ENCODE data around the gene TFCP2.
A peak's percentile ranks its signal among the peaks of the same experiment; 100 is the strongest.

TFCP2 gene

GRCh38 chr12:51197736-51198567, 25.0 kb upstream of the TFCP2 start:
- DNase-seq (ENCODE audit: low spot score), result no peak

GRCh38 chr12:51196547-51196946, 23.6 kb upstream of the TFCP2 start:
- no peak for DNase-seq (ENCODE audit: low spot score)

GRCh38 chr12:51195841-51196240, 22.9 kb upstream of the TFCP2 start:
- no peak for DNase-seq (ENCODE audit: low spot score)

GRCh38 chr12:51192284-51192671, 19.3 kb upstream of the TFCP2 start:
- no peak for DNase-seq (ENCODE audit: low spot score)

GRCh38 chr12:51191516-51192283, 18.8 kb upstream of the TFCP2 start:
- no peak for DNase-seq (ENCODE audit: low spot score)

GRCh38 chr12:51190820-51191219, 17.9 kb upstream of the TFCP2 start:
- no peak for DNase-seq (ENCODE audit: low spot score)

GRCh38 chr12:51189790-51190355, 16.9 kb upstream of the TFCP2 start:
- no peak for DNase-seq (ENCODE audit: low spot score)

- DNase-seq (ENCODE audit: low spot score), result no peak
Measured at GRCh38 chr12:51188359-51189051, 15.6 kb upstream of the TFCP2 start.

GRCh38 chr12:51187370-51187987, 14.5 kb upstream of the TFCP2 start:
- DNase-seq (ENCODE audit: low spot score), result no peak

- DNase-seq (ENCODE audit: low spot score), result no peak
Measured at GRCh38 chr12:51186465-51187085, 13.6 kb upstream of the TFCP2 start.

- DNase-seq (ENCODE audit: low spot score), result no peak
Measured at GRCh38 chr12:51185171-51185717, 12.3 kb upstream of the TFCP2 start.

- peak; percentile 84 for DNase-seq (ENCODE audit: low spot score)
Measured at GRCh38 chr12:51183816-51184215, 10.9 kb upstream of the TFCP2 start.

- no peak for DNase-seq (ENCODE audit: low spot score)
Measured at GRCh38 chr12:51183349-51183748, 10.4 kb upstream of the TFCP2 start.

- DNase-seq (ENCODE audit: low spot score), result no peak
Measured at GRCh38 chr12:51181558-51181957, 8.6 kb upstream of the TFCP2 start.

- no peak for DNase-seq (ENCODE audit: low spot score)
Measured at GRCh38 chr12:51177897-51178296, 5.0 kb upstream of the TFCP2 start.

GRCh38 chr12:51174501-51174900, 1.6 kb upstream of the TFCP2 start:
- no peak for DNase-seq (ENCODE audit: low spot score)

- peak; percentile 14 for DNase-seq (ENCODE audit: low spot score)
Measured at GRCh38 chr12:51171884-51172514, 936 bp downstream of the TFCP2 start.

GRCh38 chr12:51163795-51164194, 9.1 kb downstream of the TFCP2 start:
- DNase-seq (ENCODE audit: low spot score), result no peak

- DNase-seq (ENCODE audit: low spot score), result no peak
Measured at GRCh38 chr12:51162217-51162616, 10.7 kb downstream of the TFCP2 start.

- DNase-seq (ENCODE audit: low spot score), result no peak
Measured at GRCh38 chr12:51160814-51161459, 12.0 kb downstream of the TFCP2 start.
